Activated CD4-positive, alpha-beta T cell treated with anti-CD3 and anti-CD28 coated beads for 36 hours (primary cell): ENCODE results near the gene SFTA2. TPM values are rescaled to one million over a fixed set of nuclear protein-coding genes. Genes with fewer than 3 reads are reported as not detected.
"Not testable (repeated sequence)": the region's sequence is repeated elsewhere in the genome, so short reads cannot be mapped to it uniquely, and the experiment has no call there.

Source experiments
- ATAC-seq: fragments of 200-7000 bp; cut with Tn5 transposase; one replicate; pipeline ENCODE4 v1.10.0; 2021; ENCODE audit warnings: mild to moderate bottlenecking, moderate library complexity
- CTCF ChIA-PET: fragments of 350-600 bp; sonication (Branson Sonifier 250); formaldehyde crosslinking; loops from one replicate; lab custom pipeline; 2021; ENCODE audit warnings: antibody characterized with exemption; lab: Charles Lee
- POLR2A ChIA-PET: fragments of 350-600 bp; sonication (Branson Sonifier 250); formaldehyde crosslinking; loops from one replicate; lab custom pipeline; 2021; ENCODE audit warnings: antibody characterized with exemption, inconsistent platforms; lab: Charles Lee
- DNase-seq: peaks from one replicate; pipeline ENCODE4 v3.0.0-alpha.2; 2020
- H3K27ac Mint-ChIP-seq: one replicate; pipeline ENCODE4 v1.8.0; 2021; ENCODE audit warnings: mixed read lengths
- H3K27me3 Mint-ChIP-seq: one replicate; pipeline ENCODE4 v1.8.0; 2021; ENCODE audit warnings: mixed read lengths
- H3K36me3 Mint-ChIP-seq: one replicate; pipeline ENCODE4 v1.8.0; 2021; ENCODE audit warnings: low read depth, mixed read lengths
- H3K4me1 Mint-ChIP-seq: one replicate; pipeline ENCODE4 v1.8.0; 2021; ENCODE audit warnings: mixed read lengths
- H3K4me3 Mint-ChIP-seq: one replicate; pipeline ENCODE4 v1.8.0; 2021; ENCODE audit warnings: mild to moderate bottlenecking, moderate library complexity, mixed read lengths
- H3K9me3 Mint-ChIP-seq: one replicate; pipeline ENCODE4 v1.8.0; 2021; ENCODE audit warnings: low read depth, mixed read lengths
- intact Hi-C, 2 experiments: fragments of 100-400 bp; cut with DNase I in 1 of 2; cut with micrococcal nuclease in 1 of 2; formaldehyde crosslinking; loops; one replicate each; pipeline versions ENCODE4 v1.14.2 to v1.15.1; 2022 to 2024; cut with DNase I, micrococcal nuclease
- total RNA-seq, 2 experiments: library from RNA; stranded (reverse); gene quantifications; one replicate each; pipeline ENCODE4 v1.2.3, GENCODE V29; 2021

Gene SFTA2
- not detected for total RNA-seq

DNA sequence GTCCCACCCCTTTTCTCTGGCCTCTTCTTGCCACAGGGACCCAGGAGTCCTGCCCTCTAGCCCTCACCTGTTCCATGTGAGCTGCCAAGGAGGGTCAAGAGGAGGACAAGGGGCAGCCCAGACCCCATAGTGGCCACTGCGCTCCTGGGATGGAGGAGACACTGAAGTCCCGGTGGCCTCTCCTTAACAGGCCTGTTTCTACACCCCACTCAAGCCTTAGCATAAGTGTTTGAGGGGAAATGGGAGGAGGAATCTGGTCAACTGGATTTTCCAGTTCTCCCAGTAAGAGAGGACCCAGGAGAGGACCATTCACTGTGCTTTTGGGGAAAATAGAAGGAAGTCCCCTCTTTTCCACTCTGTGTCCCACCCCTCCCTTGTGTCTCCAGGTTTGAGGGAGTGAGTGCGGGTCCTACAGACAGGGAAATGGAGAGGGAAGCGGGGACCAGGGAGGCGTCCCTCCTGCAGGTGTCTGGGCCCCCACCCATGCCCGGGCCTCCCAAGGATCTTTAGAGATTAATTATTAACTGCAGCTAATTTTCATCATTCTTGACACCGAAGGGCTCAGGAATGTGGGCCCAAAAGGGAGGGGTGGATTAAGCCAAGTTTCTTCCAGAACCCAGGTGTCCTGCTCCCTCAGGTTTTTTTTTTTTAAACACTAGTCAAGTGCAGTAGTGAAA is at the start of gene SFTA2:
Gene SFTA2, minus strand, starts transcription at position 202 of the 677 bp plus-strand sequence. Its CDS starts 74 bp downstream, at position 128.
- Mint-ChIP-seq H3K36me3 (peaks cover 17% of the 10 kb centered on the region), H3K27me3 (no peaks in the 10 kb centered on the region), H3K9me3 (peaks cover 10% of the 10 kb centered on the region), H3K4me1 (no peaks in the 10 kb centered on the region), H3K4me3 (no peak within 1 kb of the TSS), H3K27ac (no peak within 1 kb of the TSS)
- ATAC-seq (no peak), DNase-seq (no peak)
- intact Hi-C loops, result no loop called here
- ChIA-PET POLR2A (no interaction called here), CTCF (interaction anchor here (0.6 to 1.0 kb wide), 2 partner anchors 23 to 155 kb away, joined by 3 to 4 read pairs; no protein-coding TSS in a partner anchor)

DNA sequence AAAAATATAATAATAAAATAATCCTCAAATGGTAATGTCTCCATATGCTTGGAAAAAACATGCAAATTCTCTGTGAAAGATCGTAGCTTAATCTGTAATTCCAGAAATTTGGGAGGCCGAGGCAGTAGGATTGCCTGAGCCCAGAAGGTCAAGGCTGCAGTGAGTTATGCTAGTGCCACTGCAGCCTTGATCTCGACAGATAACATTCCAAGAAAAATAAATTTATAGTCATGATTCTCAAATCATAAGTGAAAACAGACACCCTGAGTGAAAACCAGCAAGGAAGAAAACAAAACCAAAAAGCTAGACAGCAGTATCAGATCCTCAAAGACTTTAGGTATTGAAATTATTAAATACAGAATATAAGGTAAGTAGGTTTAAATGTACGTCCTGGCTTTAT is 47.7 kb upstream of the SFTA2 start:
- Mint-ChIP-seq H3K4me3 (no peak overlapping the region), H3K4me1 (peaks cover 2% of the 10 kb centered on the region), H3K9me3 (no peaks in the 10 kb centered on the region), H3K27me3 (peaks cover 29% of the 10 kb centered on the region), H3K27ac (no peak overlapping the region), H3K36me3 (no peaks in the 10 kb centered on the region)
- ChIA-PET POLR2A (no interaction called here), CTCF (interaction anchor here (0.8 to 1.2 kb wide), 2 partner anchors 56 to 148 kb away, joined by 3 read pairs; no protein-coding TSS in a partner anchor)
- DNase-seq (no peak), ATAC-seq (no peak)
- intact Hi-C loops, result no loop called here

DNA sequence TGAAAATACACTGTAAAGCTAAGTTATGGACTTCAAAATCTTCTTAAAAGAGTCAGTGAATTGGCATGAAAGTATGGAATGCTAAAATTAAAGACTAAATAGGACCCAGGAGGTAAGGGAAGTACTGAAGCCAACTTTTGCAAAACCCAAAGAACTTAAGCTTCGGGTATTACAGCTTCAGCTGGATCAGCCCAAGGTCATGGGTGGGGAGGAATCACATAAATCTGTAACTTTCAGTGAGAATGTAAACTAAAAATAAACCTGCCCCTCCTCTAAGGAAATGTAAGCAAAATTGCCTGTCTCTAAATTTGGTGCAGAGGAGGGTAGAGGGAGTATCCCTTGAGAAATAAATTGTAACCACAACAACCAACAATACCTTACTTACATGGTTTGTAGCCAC is 47.2 kb upstream of the SFTA2 start:
- POLR2A ChIA-PET, result no interaction called here

DNA sequence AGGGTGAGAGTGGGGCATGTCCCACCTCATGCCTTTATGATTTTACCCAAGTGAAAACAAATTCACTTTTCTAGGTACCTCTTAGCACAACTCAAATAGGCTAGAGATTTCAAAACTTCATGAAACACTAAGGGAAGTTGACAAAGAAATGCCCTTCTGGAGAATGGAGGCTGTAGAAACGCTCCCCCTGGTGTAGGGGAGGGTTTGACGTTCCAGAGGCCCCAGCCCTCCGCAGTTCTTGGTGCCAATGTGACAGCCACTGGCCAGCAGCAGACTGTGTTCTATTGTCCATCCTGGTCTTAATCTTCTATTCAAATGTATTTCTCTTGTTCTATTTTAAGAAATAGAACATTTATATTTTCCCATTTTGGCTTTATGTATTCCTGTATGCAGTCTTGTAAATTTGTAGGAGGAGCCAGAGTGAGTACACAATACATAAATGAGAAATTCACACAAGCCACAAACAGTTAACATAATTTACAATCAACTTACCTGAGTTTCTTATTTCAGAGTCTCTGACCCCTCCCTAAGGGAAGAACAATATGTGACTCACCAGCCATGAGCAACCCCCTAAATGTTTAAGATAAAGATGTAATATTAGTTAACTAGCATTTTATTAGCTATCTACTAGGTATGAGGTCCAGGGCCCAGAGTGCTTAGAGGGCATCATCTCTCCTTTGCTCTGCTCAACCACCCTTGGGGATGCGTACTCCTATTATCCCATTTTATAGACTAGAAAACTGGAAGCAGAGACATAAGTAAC is 42.7 kb upstream of the SFTA2 start:
- POLR2A ChIA-PET, result no interaction called here
- CTCF ChIA-PET, result interaction anchor here (1.4 kb wide), 1 partner anchor 105 kb away, joined by 4 read pairs; no protein-coding TSS in a partner anchor
- intact Hi-C loops, result no loop called here

More for the DNA sequence above, 47.2 kb upstream of the SFTA2 start:
- no peak for DNase-seq
- CTCF ChIA-PET, result interaction anchor here (1.2 kb wide), 1 partner anchor 57 kb away, joined by 3 read pairs; no protein-coding TSS in a partner anchor
- no peak for ATAC-seq
- no peak overlapping the region for H3K4me3 Mint-ChIP-seq
- no peaks in the 10 kb centered on the region for H3K9me3 Mint-ChIP-seq
- H3K4me1 Mint-ChIP-seq, result peaks cover 2% of the 10 kb centered on the region
- H3K27ac Mint-ChIP-seq, result no peak overlapping the region
- H3K36me3 Mint-ChIP-seq, result no peaks in the 10 kb centered on the region
- intact Hi-C loops, result no loop called here
- peaks cover 29% of the 10 kb centered on the region for H3K27me3 Mint-ChIP-seq

DNA sequence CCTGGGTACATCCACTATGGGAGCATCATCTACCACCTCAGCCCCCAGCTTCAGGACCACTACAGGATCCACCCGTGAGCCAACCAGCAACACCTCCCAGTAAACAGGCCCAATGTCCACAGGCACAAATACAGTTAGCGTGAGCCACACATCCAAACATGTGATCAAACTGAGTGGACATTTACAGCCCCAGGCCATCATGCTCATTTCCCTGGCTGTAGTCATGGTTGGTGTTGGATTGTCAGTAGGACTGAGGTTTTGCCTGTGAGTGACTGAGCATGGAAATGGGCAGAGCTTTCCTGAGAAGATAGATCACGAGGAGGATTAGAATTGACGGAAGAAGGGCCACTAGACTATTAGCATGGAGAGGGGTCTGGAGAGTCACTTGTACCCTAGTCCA is 40.8 kb upstream of the SFTA2 start:
- Mint-ChIP-seq H3K4me1 (no peaks in the 10 kb centered on the region), H3K27ac (no peak overlapping the region), H3K36me3 (no peaks in the 10 kb centered on the region), H3K4me3 (no peak overlapping the region), H3K9me3 (no peaks in the 10 kb centered on the region), H3K27me3 (peaks cover 2% of the 10 kb centered on the region)
- ChIA-PET POLR2A (no interaction called here), CTCF (no interaction called here)
- ATAC-seq (no peak), DNase-seq (no peak)
- intact Hi-C loops, result no loop called here

More for the DNA sequence above, 42.7 kb upstream of the SFTA2 start:
- H3K4me3 Mint-ChIP-seq, result no peak overlapping the region
- ATAC-seq, result no peak
- H3K9me3 Mint-ChIP-seq, result no peaks in the 10 kb centered on the region
- no peaks in the 10 kb centered on the region for H3K36me3 Mint-ChIP-seq
- peaks cover 7% of the 10 kb centered on the region for H3K27me3 Mint-ChIP-seq
- no peaks in the 10 kb centered on the region for H3K4me1 Mint-ChIP-seq
- H3K27ac Mint-ChIP-seq, result no peak overlapping the region
- no peak for DNase-seq

DNA sequence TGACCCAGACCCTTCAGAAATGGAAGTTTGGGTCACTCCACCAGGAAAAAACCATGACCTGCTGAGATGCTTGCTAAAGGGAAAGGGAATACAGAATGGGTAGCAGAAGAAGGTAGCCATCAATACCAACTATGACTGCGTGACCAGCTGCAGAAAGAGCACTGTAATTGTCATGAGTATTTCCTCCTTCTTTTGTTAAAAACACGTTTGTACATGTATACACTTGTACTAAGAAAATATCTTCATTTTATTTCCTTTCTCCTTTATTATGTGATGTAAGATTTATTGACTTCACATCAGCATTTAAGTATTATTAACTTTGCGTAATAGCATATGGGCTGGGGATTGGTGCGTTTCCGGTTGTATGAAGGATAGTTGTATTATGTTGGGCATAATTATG is 39.0 kb upstream of the SFTA2 start:
- H3K4me3 Mint-ChIP-seq, result no peak overlapping the region
- no peak for DNase-seq
- H3K36me3 Mint-ChIP-seq, result no peaks in the 10 kb centered on the region
- ATAC-seq, result no peak
- H3K9me3 Mint-ChIP-seq, result no peaks in the 10 kb centered on the region
- POLR2A ChIA-PET, result no interaction called here
- H3K4me1 Mint-ChIP-seq, result no peaks in the 10 kb centered on the region
- no peak overlapping the region for H3K27ac Mint-ChIP-seq
- CTCF ChIA-PET, result no interaction called here
- intact Hi-C loops, result no loop called here
- H3K27me3 Mint-ChIP-seq, result peaks cover 2% of the 10 kb centered on the region

DNA sequence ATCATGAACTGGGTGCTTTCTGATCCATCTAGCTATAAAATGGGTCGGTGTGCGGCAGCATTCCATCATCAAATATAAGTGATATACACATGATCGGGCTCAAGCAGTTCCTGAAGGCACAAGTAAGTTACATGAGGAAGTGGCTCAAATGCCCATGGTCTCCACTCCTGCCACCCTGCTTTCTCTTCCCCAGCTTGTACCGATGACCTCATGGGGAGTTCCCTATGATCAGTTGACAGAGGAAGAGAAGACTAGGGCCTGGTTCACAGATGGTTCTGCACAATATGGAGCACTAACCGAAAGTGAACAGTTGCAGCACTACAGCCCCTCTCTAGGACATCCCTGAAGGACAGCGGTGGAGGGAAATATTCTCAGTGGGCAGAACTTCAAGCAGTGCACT is 37.2 kb upstream of the SFTA2 start:
- H3K36me3 Mint-ChIP-seq, POLR2A ChIA-PET, intact Hi-C loops, H3K9me3 Mint-ChIP-seq, H3K4me1 Mint-ChIP-seq, CTCF ChIA-PET, ATAC-seq, DNase-seq, H3K4me3 Mint-ChIP-seq, H3K27ac Mint-ChIP-seq: not testable (repeated sequence)
- H3K27me3 Mint-ChIP-seq, result peaks cover 14% of the 10 kb centered on the region

DNA sequence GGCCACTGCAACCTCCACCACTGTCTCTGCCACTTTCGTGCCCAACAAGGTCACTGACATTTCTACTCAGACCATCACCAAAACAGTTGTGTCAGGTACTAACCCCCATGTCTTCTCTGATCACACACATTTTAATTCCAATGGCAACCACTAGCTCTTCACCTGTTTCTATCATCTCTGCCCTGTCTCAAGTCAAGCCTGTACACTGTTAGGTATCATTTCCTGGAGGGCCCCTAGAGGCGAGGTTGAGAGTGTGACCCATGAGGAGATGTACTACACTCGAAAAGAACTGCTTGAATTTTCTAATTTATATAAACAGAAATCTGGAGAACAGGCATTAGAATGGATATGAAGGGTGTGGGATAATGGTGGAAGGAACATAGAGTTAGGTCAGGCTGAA is 34.2 kb upstream of the SFTA2 start:
- ATAC-seq, result no peak
- Mint-ChIP-seq H3K4me1 (no peaks in the 10 kb centered on the region), H3K9me3 (no peaks in the 10 kb centered on the region), H3K4me3 (no peak overlapping the region), H3K27ac (no peak overlapping the region), H3K27me3 (peaks cover 16% of the 10 kb centered on the region), H3K36me3 (no peaks in the 10 kb centered on the region)
- CTCF ChIA-PET, result no interaction called here
- DNase-seq, result no peak
- intact Hi-C loops, result no loop called here
- POLR2A ChIA-PET, result no interaction called here

DNA sequence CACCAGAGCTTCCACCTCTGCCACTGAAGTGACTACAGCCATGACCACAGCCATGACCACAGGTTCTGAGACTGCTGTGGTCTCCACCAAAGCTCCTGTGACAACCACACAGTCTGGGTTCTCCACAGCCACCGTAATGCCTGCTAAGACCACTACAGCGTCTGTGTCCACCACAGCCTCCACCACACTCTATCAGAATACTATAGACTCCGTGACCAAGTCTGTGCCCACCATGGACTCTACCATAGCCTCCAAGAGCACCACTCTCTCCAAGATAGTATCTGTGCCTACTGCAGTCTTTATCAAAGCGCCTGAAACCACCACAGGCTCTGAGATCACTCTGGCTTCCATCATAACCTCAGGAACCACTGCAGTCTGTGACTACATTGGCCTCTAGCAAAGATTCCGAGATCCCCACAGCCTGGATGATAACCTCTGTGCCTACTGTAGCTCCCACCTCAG is 33.2 kb upstream of the SFTA2 start:
- peaks cover 16% of the 10 kb centered on the region for H3K27me3 Mint-ChIP-seq
- ChIA-PET CTCF (no interaction called here), POLR2A (no interaction called here)
- H3K4me3 Mint-ChIP-seq, result no peak overlapping the region
- no peaks in the 10 kb centered on the region for H3K4me1 Mint-ChIP-seq
- no peaks in the 10 kb centered on the region for H3K36me3 Mint-ChIP-seq
- no peak overlapping the region for H3K27ac Mint-ChIP-seq
- ATAC-seq, result peak; percentile 19
- no peak for DNase-seq
- no peaks in the 10 kb centered on the region for H3K9me3 Mint-ChIP-seq
- intact Hi-C loops, result loop anchor here in 1 of 2 experiments (2.0 kb wide), 1 partner anchor 34 kb away; no protein-coding TSS in a partner anchor

DNA sequence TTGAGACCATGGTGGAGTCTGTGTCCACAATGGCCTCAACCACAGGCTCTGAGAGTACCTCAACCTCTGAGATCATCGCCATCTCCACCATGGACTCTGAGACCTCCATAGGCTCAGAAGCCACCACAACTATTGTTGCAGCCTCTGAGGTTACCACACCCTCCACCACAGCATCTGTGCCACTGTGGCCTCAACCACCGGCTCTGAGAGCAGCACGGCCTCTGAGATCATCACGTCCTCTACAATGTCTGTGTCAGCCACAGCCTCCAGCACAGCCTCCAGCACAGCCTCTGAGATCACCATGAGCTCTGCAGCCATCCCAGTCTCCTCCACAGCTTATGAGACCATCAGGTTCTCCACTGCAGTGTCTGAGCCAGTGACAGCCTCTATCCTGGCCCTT is 32.1 kb upstream of the SFTA2 start:
- Mint-ChIP-seq H3K27me3 (peaks cover 15% of the 10 kb centered on the region), H3K27ac (no peak overlapping the region), H3K36me3 (no peaks in the 10 kb centered on the region), H3K9me3 (no peaks in the 10 kb centered on the region), H3K4me3 (no peak overlapping the region), H3K4me1 (no peaks in the 10 kb centered on the region)
- ChIA-PET POLR2A (no interaction called here), CTCF (no interaction called here)
- ATAC-seq (peak; percentile 57), DNase-seq (peak; percentile 38)
- intact Hi-C loops, result loop anchor here in 1 of 2 experiments (2.0 kb wide), 1 partner anchor 35 kb away; no protein-coding TSS in a partner anchor

DNA sequence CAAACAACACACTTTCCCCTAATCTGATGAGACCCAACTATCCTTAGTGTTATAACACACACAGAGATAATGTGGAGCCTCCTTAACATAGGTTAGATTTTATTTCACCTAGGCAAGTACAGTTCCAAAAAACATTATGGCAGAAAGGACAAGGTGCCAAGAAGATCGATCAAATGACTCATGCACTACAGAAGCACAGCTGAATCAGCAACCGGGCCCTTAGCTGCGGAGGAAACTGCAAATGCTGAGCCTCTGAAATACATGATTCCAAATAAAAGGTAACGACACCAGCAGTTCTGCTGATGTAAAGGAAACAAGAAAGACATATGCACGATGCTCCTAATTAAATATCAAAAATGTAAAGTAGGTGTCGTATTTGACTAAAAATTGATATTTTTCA is 31.7 kb upstream of the SFTA2 start:
- POLR2A ChIA-PET, result no interaction called here
- H3K4me3 Mint-ChIP-seq, result no peak overlapping the region
- DNase-seq (no peak), ATAC-seq (no peak)
- CTCF ChIA-PET, result no interaction called here
- peaks cover 17% of the 10 kb centered on the region for H3K27me3 Mint-ChIP-seq
- intact Hi-C loops, result loop anchor here in 1 of 2 experiments (2.0 kb wide), 1 partner anchor 35 kb away; no protein-coding TSS in a partner anchor
- no peaks in the 10 kb centered on the region for H3K9me3 Mint-ChIP-seq
- no peaks in the 10 kb centered on the region for H3K36me3 Mint-ChIP-seq
- no peaks in the 10 kb centered on the region for H3K4me1 Mint-ChIP-seq
- H3K27ac Mint-ChIP-seq, result no peak overlapping the region
